Activated CD4-positive, alpha-beta T cell treated with anti-CD3 and anti-CD28 coated beads for 48 hours (primary cell): ENCODE measurements around the gene PRICKLE2.

Source experiments
- DNase-seq: peaks from one replicate; pipeline ENCODE4 v3.0.0-alpha.2; 2020

PRICKLE2 gene

DNA sequence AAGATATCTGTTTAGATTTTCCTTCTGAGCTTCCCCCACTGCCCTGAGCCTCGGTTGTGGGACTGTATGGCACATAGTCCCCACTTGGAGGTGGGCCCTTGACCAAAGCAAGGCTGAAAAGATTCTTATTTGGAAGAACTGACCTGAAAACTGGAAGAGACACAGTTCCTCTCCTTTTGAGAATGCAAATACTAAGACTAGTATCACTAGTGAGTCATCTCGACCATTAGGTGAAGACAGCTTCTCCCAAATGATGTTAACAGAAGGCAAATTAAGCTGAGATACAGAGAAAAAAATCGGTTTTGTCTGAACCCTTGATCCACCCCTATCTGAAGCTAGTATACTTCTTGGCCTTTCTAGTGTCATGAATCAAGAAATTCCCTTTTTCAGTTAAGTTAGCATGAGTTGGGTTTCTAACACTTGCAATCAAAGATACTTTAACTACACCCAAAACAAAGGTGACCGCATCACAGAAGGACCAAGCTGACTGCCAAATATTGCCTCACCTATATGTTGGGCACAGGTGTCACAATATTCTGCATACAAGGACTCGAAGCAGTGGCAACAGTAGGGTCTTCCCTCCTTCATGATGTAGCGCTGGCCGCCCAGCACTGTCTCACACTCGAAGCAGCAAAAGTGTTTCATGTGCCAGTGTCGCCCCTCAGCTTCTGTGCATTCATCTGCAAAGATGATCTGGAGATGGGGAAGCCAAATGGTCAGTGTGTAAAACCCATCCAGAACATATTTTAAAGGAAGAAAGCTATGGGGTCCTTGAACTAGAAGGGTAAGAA is 72.4 kb downstream of the PRICKLE2 start:
- DNase-seq = no peak

DNA sequence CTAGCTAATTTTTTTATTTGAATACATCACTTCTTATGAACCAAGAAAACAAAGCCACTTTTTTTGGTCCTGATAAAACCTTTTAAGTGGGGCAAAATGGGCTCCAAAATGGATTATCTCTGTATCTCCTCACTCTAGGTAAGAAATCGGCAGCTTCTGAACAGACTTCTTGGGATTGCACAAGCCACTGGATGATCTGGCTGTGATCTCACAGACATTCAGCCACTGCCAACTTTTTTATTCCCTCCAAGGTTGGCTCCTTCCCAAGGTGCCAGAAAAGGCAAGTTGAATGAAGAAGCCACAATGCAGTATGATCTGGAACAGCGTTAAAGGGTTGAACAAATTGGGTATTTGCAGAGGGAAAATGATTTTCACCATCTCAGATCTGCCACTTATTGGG is 73.2 kb downstream of the PRICKLE2 start:
- DNase-seq = no peak

DNA sequence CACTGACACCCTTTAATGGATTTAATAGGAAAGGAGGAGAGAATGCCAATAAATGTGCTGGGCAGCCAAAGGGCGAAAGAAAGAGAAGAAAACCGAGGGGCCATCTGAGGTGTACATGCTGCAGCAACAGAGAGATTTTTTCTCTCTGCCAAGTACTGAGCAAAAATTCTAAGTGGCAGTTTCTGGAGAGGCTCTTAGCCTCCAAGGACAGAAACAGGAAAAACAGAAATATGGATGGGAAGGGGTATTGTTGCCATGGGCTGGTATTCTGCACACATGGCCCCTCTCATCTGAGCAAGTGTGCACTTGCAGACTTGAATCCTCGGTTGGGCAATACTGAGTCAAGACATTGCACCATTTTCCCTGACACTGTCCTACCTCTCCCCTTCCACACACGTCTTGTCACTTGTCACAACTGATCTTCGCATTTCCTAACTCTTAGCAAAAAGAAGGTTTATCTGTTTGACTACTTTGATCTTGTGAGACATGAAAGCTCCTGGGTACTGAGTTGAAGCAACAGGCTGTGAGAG is 73.9 kb downstream of the PRICKLE2 start:
- DNase-seq = no peak

DNA sequence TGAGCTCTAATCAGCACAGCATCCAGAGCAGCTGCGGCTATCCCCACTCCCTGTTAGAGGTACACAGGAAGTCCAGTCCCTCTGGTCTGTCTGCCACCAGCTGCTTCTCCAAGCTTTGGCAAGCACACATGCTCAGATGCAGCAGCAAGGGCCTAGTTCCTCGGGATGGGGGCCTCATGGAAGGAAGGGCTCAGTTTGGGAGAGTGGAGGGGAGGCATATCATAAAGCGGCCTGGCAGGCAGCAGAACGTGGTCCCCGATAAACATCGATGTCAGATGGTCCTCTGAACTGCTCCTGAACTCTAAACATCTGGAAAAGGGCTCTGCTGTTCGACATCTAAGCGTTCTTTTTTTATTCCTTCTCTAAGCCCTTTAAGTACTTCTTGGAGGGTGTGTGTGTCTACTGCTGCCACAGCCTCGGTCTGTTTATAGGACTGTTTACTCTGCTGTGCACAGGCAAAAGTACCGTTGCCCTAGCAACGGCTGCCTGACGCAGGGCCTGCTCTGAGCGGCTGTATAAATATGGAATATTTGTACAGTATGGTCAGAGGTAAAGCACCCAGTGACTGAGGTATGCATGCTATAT is 74.6 kb downstream of the PRICKLE2 start:
- DNase-seq = no peak

DNA sequence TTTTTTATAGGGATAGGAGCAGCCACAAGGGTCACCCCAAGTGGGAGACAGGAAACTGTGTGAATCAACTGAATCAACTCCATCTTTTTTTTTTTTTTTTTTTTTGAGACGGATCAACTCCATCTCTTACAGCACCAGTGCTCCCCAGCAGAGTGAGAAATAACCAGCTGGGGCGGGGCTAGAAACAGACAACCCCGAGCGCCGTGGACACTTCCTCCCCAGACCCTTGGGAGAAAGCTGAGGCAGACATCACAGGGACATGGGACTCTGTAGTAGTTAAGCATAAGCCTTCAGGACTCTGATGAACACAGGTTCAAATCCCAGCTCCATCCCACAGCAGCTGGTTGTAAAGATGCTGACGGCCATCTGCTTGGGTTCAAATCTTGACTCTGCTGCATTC is 75.4 kb downstream of the PRICKLE2 start:
- DNase-seq = no peak

DNA sequence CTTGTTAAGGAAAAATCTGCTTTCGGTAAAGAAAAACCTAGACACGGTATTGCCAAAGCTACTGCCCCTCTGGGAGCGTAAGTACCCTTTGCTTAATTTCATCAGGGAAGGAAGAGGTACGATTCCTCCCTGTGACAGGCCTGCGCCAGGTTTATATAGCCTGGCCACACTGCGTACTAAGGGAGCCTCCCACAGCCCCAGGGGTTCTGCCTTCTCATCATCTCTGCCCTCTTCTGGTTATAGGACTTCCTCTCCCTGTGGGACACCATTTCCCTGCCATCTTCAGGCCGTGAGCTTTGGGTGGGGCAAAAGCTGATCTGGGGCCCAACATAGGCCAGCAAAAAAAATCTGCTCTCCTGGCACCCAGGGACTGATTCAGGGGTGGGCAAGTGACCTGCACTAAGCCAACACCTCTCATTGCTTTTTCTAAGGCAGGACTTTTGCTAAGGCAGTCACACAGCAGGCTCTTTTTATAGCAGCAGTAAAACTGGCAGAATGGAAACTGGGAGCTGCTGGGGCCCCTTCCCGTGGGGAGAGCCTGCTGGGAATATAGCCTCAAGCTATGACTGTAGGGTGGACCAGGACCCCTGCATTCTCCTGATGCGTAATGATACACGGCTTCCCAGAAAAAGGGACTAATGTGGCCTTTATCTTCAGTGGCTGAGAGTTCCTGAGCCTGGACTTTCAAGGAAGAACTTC is 76.2 kb downstream of the PRICKLE2 start:
- no peak for DNase-seq

DNA sequence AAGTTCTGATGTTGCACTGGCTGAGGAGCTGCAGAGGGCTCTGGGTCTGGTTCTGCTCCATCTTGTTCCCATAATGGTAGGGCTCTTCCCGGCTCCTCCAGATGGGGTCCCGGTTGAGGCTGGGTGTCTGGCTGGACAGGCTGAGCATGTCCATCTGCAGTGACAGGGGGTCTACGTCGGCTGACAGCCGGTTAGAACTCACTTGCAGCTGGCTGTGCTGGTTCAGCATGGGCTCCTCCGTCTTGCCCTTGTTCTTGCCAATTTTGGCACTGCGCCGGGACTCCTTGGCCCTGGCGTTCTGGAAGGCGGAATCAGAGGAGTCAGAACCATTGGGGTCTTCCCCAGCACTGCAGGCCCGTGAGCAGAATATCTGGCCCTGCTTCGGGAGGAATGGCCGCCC is 78.1 kb downstream of the PRICKLE2 start:
- DNase-seq = no peak

DNA sequence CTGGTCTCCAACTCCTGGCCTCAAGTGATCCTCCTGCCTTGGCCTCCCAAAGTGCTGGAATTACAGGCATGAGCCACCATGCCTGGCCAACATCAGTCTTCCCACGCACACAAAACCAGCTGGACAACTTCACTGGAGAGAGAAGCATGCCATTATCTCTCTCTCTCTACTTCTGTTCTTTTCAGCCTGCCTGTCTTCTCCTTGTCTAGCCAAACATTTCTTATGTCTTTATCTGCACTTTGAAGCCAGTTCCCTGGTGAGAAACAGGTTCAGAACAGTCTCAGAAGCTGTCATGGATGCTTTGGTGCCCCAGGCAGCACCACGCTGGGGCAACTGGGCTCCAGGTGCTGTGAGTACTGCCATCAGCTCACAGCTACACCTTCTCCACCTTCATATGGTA is 79.8 kb downstream of the PRICKLE2 start:
- DNase-seq = no peak

DNA sequence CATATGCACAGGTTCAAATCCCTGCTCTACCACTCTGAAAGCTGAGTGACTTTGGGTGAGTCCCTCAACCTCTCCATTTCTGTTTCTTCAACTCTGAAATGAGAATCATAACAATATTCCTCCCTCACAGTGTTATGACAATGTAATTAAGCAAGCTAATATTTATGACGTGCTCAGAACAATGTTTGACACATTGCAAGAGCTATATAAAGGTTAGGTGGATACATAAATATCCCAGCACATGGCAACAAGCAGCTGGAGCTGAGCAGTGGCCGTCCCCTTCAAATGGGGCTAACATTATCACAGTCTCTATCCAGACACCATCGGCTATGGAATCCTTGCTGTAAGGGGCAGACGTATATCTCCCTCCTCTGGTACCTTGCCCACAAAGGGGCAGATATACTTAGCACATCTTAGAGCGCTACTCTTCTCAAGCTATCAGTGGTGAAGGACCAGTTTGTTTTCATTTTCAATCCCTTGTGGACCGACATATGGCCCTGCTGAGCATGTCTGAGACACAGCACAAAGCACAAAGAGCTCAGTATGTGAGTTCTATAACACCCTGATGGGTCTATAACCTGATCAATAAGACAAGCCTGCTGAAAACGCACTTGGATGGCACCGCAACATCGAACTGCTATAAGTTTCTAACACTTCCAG is 80.9 kb downstream of the PRICKLE2 start:
- no peak for DNase-seq

DNA sequence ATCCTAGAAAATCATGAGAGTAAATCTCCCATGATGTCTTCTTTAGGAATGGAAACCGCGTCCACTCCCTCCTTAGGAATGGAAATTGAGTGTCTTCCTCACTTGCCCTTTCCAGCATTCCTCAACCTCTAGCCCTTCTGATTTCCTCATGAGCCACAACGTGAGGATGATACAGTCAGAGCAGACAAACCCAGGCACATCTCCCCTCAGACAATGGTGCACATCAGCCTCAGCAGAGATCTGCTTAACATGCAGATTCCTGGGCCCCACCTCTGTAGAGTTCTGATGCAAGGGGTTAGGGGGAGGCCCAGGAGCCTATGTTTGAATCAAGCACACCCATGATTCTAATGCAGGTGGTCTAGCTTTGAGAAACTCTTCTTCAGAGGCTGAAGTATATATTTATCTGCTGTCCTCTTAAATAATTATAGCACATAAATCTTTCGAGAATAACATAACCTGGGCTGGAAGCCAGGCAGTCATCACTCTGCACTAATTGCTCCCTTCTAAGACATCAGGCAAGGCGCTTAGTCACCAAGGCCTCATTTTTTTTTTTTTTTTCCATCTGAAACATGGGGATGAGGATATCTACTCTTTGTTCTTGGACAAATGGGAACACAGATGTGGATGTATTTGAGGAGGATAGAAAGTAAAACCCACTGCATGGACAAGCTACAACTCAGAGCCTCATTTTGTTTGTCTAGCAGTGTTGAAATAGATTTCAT is 81.7 kb downstream of the PRICKLE2 start:
- DNase-seq = no peak

DNA sequence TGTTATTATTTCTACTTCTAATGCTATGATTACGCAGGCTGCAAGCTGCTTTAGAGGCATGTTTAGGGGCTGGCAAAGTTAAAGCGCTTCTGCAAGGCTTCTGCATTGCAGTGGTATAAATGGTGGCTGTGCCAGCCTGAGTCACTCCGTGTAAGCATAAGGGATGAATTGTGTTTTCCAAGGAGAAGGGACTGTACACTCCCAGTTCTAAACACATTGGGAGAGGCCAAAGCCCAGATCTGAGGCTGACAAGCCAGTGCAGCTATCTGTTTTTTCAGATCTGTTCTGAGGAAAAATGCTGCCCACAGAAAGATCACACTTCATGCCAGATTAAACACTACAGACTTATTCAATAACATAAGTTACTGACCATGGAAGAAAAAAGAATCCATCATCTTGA is 83.8 kb downstream of the PRICKLE2 start:
- DNase-seq = no peak

DNA sequence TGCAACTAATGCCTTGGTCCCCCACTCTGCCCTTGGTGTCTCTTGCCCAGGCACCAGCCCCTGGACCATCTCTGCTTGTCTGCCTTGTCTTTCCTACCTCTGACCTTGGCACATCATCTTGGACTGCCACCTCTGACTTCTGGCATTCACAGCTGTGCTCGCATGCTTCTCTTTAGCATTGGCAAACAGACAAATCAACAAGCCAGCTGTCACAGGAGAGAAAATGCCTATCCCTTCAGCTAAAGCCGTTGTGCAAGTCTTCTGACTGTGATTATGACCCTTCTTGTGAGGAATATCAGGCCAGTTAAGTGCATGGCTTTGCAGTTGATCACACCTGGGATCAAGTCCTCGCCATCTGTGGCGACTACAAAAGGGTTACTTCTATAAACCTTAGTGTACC is 84.6 kb downstream of the PRICKLE2 start:
- DNase-seq = no peak

DNA sequence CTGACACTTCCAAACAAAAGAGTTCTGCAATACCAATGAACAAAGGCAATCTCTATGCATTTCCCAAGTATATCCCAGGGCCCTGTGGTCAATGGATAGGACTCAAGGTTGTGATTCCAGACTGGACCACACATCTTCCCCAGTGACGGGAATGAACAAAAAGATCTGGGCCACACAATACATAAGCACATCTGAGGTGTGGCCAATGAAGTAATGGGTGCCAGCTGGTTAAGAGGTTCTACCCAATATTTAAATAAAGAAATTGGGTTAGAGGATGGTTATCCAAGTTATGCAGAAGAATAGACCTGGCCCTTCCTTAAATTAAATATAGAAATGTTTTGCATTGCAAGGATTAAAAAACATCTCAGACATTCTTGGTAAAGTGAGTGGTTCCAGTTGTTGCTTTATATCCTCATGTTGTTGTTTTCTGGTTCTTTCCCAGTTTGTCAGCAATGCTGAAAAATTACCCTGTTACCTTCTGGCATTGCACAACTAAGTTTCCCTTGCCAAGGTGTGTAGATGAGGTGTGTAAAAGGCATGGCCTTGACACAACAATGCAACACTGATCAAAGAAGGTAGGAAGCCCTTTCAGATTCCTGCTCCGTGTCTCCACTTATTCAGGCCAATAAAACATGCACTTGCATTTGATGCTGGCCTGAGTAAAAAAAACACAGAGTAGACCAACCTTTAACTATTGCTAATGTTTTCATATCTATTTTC is 86.5 kb downstream of the PRICKLE2 start:
- no peak for DNase-seq

DNA sequence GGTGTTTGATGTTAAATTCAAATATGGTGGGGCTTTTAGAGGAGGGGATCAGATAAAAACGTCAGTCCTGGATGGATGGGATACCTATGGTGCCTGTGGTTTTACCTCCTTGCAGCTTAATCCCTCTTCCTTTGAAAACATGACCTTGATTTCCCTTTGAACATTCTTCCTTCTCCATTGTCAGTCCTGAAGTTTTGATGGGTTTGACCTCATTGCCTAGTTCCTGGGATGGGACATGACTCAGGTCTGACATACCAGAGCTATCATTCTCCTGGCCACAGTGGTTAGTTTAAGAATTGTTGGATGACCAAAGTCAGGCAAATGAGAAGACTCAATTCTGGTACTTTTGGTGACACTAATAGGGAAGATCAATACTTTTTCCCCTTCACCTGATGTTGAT is 87.2 kb downstream of the PRICKLE2 start:
- DNase-seq = no peak

DNA sequence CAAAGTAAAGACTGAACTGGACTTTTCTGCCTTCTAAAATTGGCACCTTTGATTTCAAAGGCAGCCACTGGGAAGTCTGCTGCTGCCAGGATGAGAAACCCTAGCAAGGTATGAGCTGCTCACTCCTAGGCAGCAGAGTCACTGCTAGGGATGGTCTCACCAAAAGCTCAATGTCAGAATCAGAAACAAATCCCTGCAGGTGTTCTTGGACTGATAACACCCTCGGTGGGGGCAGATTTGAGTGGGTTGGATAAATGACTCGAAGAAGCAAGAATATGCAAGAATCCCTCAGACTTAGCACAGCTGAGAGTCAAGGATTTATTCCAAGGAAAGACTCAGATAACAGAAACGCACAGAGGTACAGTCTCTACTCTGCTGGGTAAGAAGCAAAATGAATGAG is 90.4 kb downstream of the PRICKLE2 start:
- no peak for DNase-seq

DNA sequence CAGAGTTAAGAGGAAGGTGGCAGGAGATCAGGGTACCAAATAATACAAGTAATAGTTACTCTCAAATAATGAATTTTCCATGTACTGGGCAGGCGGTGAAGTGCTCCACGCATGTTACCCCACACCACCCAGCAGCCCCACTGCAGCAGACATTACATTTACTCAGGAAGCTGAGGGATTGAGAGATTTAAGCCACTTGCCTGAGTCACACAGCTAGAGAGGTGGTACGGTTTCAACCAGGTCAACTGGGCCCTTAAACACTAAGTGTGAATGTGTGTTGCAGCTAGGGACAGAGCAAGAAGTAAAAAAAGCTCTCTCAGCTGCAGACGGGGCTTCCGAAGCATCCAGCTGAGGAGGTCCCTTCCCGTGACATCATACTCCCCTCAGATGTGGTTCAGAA is 91.3 kb downstream of the PRICKLE2 start:
- DNase-seq = no peak

DNA sequence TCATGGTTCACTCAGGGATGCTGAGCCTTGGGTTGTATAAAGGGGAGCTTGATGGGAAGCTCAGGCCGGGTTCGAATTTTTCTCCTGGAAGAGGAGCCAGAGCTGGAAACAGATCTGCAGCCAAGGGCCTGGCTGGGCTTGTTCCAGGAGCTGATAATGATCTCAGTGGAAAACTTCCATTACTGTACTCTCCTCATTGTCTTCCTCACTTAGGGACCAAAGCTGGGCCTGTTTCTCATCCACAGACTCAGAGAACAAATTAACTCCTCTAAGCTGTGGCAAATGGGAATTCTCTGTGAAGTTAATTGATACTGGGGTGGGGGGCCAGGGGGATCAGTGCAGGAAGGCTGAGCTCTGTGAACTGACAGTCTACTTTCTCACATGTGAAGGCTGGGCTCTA is 92.0 kb downstream of the PRICKLE2 start:
- no peak for DNase-seq

DNA sequence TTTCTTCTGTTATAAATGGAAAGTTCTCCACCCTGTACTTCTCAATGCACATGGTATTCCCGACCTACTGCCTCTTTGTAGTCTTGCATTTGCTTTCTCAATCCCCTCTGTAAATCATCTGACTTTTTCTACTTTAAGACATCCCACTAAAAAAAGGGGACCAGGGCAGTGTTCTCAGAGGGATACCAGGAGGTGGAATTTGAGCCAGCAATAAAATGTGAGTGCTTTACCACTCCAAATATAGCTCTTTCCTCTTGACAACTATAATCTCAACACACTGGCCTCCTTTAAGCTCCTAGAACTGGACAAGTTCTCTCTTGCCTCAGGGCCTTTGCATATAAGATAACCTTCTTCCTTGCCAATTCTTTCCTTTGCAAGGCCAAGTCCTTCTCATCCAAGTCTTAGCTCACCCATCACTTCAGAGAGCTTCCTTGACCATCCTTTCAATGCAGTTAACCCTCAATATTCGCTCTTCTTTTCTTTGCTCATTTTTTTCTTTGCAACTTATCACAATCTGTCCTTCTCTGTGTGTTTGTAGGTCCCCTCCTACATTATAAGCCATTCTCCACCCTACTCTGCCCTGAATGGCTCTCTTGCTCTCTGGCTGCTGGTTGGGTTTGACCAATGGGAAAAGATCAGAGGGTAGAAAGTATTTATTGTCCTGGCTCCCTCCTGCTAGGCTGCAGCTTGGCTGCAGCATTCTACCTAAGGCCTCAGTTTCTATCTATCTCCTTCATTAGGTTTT is 93.4 kb downstream of the PRICKLE2 start:
- DNase-seq = no peak

DNA sequence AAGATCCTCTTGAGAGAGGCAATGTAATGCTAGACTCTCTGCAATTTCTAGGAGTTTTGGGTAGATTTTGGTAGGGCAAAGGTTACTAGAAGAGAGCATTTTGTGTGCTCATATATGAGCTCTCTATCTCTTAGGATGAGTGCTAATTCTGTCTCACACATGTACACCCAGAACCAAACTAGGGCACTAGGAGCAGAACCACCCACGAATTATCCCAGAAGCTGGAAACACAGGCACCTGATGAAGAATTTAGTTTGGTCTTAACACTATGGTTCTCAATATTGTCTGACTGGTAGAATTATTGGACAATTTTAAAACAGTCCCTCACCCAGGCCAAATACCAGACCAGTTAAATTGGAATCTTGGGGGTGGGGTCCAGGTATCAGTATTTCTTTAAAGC is 94.8 kb downstream of the PRICKLE2 start:
- no peak for DNase-seq

DNA sequence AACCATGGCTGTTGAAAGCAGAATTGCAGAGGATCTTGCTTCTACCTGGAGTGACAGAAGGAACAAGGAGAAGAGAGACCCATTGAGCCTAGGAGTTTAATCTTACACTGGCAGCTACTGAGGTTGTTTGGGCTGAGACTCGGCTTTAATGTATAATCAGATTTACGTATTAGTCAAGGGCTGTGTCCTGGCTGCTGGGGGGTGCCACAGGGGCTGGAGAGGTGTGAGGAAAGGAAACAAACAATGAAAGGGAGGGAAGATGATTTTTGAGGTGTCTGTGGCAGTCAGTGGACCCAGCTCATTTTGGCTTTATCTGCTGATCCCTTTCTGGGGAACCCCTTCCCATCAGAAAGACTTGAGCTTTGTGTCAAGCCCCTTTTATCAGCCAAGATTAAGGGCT is 95.7 kb downstream of the PRICKLE2 start:
- DNase-seq = no peak

DNA sequence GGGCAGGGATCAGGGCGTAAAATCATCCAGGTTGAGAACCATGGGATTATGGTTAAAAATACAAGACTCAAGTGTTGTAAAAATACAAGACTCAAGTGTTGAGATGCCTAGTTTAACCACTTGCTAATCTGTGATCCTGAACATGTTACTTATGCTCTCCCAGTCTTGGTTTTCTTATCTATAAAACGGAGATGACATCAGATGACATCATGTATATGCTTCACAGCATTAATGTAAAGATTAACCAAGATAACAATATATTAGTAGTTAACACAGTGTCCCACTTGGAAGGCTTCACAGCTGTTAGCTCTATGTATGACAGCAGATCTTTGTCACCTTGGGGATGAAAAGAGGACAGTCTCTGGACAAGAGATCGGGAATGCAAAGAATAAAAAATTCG is 96.2 kb downstream of the PRICKLE2 start:
- DNase-seq = no peak
